ENCODE measurements around the gene DNAJC5G.

- no peak for TF ChIP-seq POLR2AphosphoS5 (IDR thresholded peaks at IDR 0.05)
- TF ChIP-seq, protein P1, sequence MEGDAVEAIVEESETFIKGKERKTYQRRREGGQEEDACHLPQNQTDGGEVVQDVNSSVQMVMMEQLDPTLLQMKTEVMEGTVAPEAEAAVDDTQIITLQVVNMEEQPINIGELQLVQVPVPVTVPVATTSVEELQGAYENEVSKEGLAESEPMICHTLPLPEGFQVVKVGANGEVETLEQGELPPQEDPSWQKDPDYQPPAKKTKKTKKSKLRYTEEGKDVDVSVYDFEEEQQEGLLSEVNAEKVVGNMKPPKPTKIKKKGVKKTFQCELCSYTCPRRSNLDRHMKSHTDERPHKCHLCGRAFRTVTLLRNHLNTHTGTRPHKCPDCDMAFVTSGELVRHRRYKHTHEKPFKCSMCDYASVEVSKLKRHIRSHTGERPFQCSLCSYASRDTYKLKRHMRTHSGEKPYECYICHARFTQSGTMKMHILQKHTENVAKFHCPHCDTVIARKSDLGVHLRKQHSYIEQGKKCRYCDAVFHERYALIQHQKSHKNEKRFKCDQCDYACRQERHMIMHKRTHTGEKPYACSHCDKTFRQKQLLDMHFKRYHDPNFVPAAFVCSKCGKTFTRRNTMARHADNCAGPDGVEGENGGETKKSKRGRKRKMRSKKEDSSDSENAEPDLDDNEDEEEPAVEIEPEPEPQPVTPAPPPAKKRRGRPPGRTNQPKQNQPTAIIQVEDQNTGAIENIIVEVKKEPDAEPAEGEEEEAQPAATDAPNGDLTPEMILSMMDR (IDR thresholded peaks at IDR 0.05) = no peak
Observed at GRCh38 chr2:27315122-27315521, 39.9 kb downstream of the DNAJC5G start.
